ENCODE data around the gene RMI1.
A peak's percentile ranks its signal among the peaks of the same experiment; 100 is the strongest.
"Not testable (repeated sequence)": the region's sequence is repeated elsewhere in the genome, so short reads cannot be mapped to it uniquely, and the experiment has no call there.

Gene RMI1

DNA sequence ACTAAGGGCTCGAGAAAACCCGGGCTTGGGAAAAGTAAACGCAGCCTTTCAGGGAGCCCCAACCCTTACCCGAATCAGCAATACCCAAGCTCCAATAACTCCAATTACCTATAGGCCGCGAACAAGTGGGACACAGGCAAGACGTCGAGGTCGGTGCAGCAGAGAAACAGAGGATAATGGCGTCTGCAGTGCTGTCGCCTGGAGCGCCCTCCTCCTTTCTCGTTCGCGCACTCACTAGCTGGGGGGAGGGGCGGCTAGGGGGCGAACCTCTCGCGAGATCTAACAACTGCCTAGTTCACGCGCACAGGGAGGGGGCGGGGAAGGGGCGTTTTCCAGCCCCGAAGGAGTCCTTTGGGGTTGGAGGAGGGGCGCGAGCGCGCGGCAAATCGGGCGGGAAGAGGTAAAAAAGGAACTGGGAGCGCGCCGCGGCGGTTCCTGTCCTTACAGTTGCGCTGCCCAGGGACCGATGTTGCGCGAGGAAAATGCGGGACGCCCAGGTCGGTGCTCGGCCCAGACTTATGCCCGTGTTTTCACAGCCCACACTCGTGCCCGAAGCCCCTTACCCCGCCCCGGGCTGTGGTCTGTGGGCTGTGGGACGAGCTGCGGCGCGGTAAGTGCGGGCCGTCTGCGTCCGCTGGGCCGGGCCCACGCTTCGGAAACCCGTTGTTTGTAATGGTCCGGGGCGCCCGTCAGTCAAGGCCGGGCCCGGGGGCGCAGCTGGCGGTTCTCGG is at the start of gene RMI1:
TSS of gene RMI1 (plus strand) at position 411 of the 731 bp plus-strand sequence. CDS start 20,182 bp downstream, outside the sequence.
- DNase-seq = peak; percentile 100

DNA sequence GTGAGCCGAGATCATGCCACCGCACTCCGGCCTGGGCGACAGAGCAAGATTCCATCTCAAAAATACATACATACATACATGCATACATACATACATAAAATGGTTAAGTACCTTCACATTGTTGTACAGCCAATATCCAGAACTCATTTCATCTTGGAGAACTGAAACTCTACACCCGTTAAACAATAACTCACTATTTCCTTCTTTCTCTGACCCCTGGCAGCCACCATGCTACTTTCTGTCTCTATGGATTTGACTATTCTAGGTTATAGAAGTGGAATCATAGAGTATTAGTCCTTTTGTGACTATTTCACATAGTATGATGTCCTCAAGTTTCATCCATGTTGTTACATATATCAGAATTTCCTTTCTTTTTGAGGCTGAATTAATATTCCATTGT is 49.7 kb upstream of the RMI1 start:
- DNase-seq = no peak

DNA sequence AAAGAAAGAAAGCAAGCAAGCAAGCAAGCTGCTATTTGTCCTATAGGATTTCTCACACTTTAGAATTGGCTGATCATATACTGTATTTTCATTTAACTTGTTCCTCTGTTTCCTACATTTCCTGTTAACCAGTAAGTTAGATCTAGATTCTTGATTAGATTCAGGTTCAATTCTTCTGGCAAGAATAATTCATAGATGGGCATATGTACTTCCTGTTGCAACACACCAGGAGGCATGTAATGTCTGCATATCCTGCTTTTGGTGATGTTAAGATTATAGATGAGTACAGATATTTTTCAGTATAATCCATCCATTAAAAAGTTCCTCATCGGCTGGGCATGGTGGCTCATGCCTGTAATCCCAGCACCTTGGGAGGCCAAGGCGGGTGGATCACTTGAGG is 48.6 kb upstream of the RMI1 start:
- no peak for DNase-seq

GRCh38 chr9:83932851-83933250 is 47.8 kb upstream of the RMI1 start:
- no peak for DNase-seq

DNA sequence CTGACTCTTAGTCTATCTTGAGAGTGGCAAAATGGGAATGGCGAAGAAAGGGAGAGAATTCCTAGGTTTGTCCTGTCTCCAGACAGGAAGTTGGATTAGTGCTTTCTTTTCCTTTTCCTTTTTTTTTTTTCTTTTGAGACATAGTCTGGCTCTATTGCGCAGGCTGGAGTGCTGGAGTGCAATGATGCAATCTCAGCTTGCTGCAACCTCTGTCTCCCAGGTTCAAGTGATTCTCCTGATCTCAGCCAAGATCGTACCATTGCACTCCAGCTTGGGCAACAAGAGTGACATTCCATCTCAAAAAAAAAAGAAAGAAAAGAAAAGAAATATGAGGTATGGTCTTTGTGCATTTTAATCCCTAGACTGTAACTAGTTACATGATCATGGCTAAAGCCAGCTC is 46.8 kb upstream of the RMI1 start:
- DNase-seq = no peak

DNA sequence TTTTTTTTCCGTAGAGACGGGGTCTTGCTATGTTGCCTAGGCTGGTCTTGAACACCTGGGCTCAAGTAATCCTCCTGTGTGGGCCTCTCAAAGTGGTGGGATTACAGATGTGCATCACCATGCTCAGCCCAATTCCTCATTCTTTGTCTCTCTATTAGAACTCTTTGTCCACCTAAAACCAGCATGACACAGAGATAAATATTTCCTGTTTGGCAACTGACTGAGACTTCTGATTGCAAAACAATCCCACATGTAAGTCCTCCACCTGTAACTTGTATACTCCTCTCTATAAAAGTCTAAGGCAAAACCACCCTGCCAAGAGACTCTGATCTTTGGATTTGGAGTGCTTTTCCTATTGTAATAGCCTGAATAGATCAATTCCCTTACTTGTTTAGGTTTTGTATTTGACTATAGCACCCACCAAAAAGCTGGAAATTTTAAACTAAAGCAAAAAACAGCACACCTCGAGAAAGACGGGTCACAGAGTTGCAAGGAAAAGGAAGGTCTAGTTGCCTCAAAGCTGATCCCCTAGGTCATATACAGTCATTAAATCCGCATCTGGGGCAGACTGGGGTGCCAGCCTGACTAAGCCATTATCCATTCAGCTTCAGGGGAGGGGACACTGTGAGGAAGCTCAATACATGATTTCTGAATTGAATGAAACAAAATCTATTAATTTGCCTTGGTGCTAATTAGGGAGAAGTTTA is 45.9 kb upstream of the RMI1 start:
- DNase-seq = no peak

DNA sequence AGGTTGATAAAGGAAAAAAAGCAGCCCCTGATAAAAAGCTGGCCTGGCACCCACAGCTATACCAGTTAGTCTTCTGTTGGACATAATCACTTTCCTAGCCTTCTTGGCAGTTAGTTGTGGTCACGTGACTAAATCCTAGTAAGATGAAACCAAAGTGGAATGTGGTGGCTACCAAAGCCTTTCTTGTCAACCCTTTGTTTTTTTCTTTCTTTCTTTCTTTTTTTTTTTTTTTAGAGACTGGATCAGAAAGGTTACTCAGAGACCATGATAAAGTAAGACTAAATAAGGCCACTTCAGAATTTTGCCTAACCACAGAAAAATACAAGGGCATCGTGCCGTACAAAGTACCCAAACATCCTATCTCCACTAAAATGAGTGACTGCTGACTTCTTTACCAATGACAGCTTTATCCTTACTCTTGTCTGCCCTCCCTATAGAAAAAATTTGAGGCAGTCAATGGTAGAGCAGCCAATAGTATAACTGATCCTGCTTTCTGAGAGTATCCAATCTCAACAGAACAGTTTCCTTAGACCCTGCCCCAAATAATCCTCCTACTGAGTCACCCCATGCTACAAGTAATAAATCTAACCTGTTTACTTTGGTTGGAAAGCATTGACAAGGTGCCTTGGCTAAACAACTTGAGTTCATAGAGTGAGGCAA is 45.2 kb upstream of the RMI1 start:
- no peak for DNase-seq

GRCh38 chr9:83936523-83936922 is 44.1 kb upstream of the RMI1 start:
- DNase-seq = no peak

DNA sequence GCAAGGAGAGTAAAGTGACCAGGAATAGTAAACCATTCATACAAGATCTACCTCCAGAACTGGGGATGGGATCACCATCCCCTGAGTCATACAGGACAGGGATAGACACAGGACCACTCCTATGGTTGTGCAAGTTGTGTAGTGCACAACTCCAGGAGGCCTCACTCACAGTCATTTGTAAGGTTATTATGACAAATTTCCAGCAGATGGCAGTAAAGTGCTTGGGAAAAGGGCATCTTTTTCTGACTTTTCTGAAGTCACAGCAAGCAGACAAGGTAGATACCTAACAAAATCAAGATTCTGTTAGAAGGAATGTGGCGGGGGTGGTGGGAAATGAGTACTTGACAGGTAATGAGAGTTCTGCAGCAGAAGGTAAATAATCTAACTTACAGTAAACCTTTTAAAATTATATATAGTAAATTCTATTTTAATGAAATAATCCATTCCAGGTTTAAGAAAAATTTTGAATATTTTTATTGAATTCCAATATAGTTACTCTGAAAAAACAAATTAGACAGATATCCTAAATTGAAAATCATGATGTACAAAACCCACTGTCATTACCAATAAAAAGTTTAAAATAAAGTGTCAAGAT is 42.6 kb upstream of the RMI1 start:
- peak; percentile 38 for DNase-seq

- DNase-seq = no peak
These were observed 39.9 kb upstream of the RMI1 start for GRCh38 chr9:83940590-83941303.

- DNase-seq = not testable (repeated sequence)
These were observed 32.5 kb upstream of the RMI1 start for GRCh38 chr9:83948096-83948495.

GRCh38 chr9:83956086-83956435 is 24.5 kb upstream of the RMI1 start:
- peak; percentile 46 for DNase-seq

DNA sequence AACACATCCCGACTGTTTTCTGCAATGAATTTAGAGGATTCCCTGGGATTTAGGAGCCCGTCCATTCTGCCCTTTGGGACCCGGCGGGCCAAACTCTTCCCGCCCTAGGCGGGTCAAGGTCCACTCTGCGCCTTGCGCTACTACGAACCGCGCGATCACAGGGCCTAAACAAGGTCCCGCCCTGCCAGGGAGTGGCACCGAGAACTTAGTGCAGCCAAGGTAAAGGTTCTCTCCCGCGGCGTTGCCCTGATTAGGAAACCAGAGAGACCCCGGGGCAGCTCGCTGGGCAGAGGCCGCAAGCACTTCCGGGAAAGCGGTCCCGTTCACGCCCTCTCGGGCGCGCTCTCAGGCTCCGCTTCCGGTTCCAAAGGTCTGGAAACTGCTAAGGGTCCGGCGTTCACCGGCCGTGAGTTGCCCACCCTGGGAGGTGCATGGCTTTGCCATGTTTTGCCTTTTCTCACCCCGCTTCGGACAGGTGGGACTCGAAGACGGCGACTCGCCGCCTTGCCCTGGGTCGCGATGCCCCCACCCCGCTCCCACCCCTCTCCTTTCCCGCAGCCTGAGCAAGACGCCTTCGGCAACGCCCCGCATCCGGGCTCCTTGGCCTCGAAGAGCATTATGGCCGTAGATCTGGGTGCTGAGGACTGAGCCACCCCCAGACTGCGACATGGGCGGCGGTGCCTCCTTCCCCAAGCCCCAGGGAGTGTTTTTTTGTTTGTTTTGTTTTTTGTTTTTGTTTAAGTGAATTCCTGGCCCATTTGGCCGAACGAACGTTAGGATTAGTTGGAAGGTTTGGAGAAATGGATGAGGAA is 24.0 kb upstream of the RMI1 start:
- peak; percentile 72 for DNase-seq

GRCh38 chr9:83957248-83957513 is 23.4 kb upstream of the RMI1 start:
- DNase-seq = peak; percentile 5

DNA sequence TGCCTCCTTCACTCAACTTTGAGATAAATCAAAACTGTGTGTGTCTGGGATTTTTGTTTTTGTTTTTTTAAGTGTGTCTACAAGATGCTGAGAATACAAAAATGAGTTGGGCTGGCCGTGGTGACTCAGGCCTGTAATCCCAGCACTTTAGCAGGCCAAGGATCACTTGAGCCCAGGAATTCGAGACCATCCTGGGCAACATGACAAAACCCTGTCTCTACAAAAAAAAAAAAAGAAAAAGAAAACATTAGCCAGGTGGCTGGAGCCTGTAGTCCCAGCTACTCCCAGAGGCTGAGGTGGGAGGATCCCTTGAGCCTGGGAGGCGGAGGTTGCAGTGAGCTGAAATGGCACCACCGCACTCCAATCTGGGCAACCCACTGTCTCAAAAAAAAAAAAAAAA is 21.5 kb upstream of the RMI1 start:
- DNase-seq = no peak

- DNase-seq = no peak
These were observed 19.6 kb upstream of the RMI1 start for GRCh38 chr9:83960991-83961390.

- DNase-seq = no peak
These were observed 18.4 kb upstream of the RMI1 start for GRCh38 chr9:83962165-83962564.

GRCh38 chr9:83964973-83965349 is 15.6 kb upstream of the RMI1 start:
- no peak for DNase-seq

DNA sequence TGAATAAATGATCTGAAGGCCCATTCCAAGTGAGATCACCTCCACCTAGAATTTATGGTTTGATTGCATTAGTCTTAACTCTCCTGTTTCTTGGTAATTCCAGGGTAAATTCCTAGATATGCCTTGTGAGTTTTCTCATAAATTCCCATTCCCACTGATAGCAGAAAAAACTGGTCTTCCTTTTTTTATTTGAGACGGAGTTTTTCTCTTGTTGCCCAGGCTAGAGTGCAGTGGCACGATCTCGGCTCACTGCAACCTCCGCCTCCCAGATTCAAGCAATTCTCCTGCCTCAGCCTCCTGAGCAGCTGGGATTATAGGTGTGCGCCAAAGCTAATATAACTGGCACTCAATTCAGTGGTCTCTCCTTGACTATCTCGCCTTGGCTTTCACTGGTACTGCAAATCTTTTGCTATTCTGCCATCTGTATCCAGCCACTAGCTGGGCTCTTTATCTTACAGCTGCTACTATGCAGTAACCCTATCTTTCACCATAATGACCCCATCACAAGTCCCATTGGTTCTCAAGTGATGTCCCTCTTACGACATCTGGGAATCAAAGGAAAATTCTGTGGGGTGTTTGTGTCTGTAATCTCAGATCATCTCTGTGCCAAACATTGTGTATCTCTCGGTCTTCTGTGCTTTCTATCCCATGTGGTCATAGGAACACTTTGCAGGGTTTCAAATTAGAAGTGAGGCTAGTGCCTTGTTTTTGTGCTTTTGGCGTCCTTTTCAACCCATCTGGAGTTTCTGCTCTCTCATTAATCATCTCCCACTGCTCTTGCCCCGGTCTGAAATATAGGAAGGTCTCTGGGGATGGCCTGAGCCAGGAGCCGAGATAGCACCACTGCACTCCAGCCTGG is 15.0 kb upstream of the RMI1 start:
- DNase-seq = no peak

DNA sequence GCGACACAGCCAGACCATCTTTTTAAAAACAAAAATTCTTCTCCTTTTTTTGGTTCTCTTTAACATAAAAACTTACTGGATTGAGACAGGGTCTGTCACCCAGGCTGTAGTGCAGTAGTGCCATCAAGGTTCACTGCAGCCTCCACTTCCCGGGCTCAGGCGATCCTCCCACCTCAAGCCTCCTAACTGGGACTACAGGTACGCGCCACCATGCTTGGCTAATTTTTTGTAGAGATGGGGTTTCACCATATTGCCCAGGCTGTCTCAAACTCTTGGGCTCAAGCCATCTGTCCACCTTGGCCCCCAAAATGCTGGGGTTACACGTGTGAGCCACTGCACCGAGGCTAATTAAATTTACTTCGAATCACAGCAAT is 14.4 kb upstream of the RMI1 start:
- DNase-seq = no peak

DNA sequence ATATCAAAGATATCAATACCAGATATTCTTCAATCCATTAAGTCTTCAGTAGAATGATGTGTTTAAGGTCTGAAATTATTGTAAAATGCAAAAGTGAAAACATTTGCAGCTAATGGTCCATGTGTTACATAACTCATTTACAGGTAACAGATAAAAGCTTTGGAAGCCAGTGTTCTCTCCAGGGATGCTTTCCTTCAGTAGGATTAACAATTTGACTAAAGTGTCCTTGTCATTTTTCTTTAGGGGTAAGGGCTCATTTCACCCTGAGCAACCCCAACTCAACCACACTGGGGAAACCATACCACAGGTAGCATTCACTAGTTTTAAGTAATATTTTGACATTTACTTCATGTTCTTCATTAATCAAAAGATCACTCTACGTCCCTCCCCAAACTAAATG is 13.5 kb upstream of the RMI1 start:
- DNase-seq = no peak

DNA sequence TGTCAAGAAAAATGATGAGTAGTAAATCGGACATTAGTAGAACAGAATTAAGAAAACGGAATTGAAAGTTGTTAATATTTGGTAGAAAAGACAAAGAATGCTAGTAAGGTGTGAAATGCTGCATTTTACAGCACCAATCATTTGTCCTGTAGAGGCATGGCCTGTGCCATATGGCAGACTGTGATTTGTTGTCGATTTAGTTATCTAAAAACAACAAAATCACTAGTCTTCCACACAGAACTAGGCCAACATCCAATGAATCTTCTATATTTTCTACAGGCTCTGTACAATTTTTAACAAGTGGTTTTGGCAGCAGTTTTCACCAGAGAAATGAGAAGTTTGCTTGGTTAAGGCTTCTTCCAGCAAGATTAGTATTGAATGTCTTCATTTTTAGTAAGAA is 11.0 kb upstream of the RMI1 start:
- DNase-seq = no peak

Measured in CD4-positive, alpha-beta T cell treated with Interleukin-17A for 4 hours (primary cell).